Renal pelvis (tissue), 3 donors: ENCODE data around the gene MIAT. TPM values are rescaled to one million over a fixed set of nuclear protein-coding genes. Genes with fewer than 3 reads are reported as not detected.

ENCODE experiments used
- polyA plus RNA-seq, 3 donors: library from polyadenylated mRNA; unstranded; fragments of 120-200 nt; gene quantifications; one replicate each; pipeline ENCODE4 v1.2.1, GENCODE V29; 2013; ENCODE audit not compliant: insufficient read length in 3 of 3

The MIAT gene
- polyA plus RNA-seq, 3 donors, result 0.44 to 0.68 (median 0.64) TPM

Other genes with a start within 250 kb of the MIAT start
- 1 to 10 TPM; 3.7 to 3.9 (median 3.9) TPM for gene ASPHD2, start 228.3 kb upstream of the MIAT start, polyA plus RNA-seq
- gene HPS4, start 173.8 kb upstream of the MIAT start, polyA plus RNA-seq, result 10 to 100 TPM; 30.3 to 43.8 (median 40.0) TPM
- gene SRRD, start 173.7 kb upstream of the MIAT start, polyA plus RNA-seq, result 10 to 100 TPM; 30.8 to 32.0 (median 31.0) TPM
- 10 to 100 TPM; 42.9 to 48.5 (median 46.4) TPM for gene TFIP11, start 145.1 kb upstream of the MIAT start, polyA plus RNA-seq
- 10 to 100 TPM; 24.9 to 30.3 (median 29.8) TPM for gene TPST2, start 67.5 kb upstream of the MIAT start, polyA plus RNA-seq
- under 1 TPM; 0.68 to 0.95 (median 0.88) TPM for gene CRYBB1, start 39.6 kb upstream of the MIAT start, polyA plus RNA-seq
- gene CRYBA4, start 35.6 kb upstream of the MIAT start, polyA plus RNA-seq, result under 1 TPM in 1 of 3 donors, not detected in 2; 0.10 TPM